B cell (primary cell): ENCODE measurements around the gene HSFX4. TPM values are rescaled to one million over a fixed set of nuclear protein-coding genes. Genes with fewer than 3 reads are reported as not detected.
"Not testable (repeated sequence)": the region's sequence is repeated elsewhere in the genome, so short reads cannot be mapped to it uniquely, and the experiment has no call there.

ENCODE experiments used
- ATAC-seq: fragments of 200-7000 bp; cut with Tn5 transposase; one replicate; pipeline ENCODE4 v1.10.0; 2021; ENCODE audit warnings: low read depth, mild to moderate bottlenecking, moderate number of reproducible peaks, moderate library complexity
- CTCF ChIA-PET: fragments of 350-600 bp; sonication (Branson Sonifier 250); formaldehyde crosslinking; loops from one replicate; lab custom pipeline; 2021; ENCODE audit warnings: antibody characterized with exemption, inconsistent platforms; lab: Charles Lee
- POLR2A ChIA-PET: fragments of 350-600 bp; sonication (Branson Sonifier 250); formaldehyde crosslinking; loops from one replicate; lab custom pipeline; 2021; ENCODE audit warnings: antibody characterized with exemption; lab: Charles Lee
- DNase-seq: peaks from one replicate; pipeline ENCODE4 v3.0.0; 2013
- H2AFZ ChIP-seq: 2 replicates; pipeline ENCODE4 v1.6.1; 2012; ENCODE audit warnings: mild to moderate bottlenecking, low read depth, low read length; ENCODE audit not compliant: insufficient read depth, poor library complexity, severe bottlenecking
- H3K27ac ChIP-seq, 2 donors: 1 replicate in 1 of 2; 2 replicates in 1 of 2; pipeline ENCODE4 v1.5.1; 2012 to 2013; ENCODE audit warnings: low read length in 2 of 2, mild to moderate bottlenecking in 2 of 2, moderate library complexity in 1 of 2
- H3K27me3 ChIP-seq, 4 experiments: fragments of 200-600 bp in 1 of 4; sonication (generic) in 1 of 4; replicated peaks in 1 of 4; 1 replicate in 2 of 4; 2 replicates in 2 of 4; pipeline versions ENCODE4 v1.6.1 to v1.7.0; 2013 to 2016; ENCODE audit warnings: low read length in 3 of 4, mild to moderate bottlenecking in 2 of 4, mixed read lengths in 1 of 4, moderate library complexity in 1 of 4; ENCODE audit not compliant: insufficient read depth in 4 of 4, control insufficient read depth in 3 of 4; ENCODE audit errors: control extremely low read depth in 1 of 4
- H3K36me3 ChIP-seq, 2 experiments: replicated peaks in 1 of 2; 1 replicate in 1 of 2; 2 replicates in 1 of 2; pipeline versions ENCODE4 v1.6.1 to v1.7.1; 2013; ENCODE audit warnings: low read length in 1 of 2; ENCODE audit not compliant: insufficient read depth in 2 of 2, control insufficient read depth in 1 of 2; ENCODE audit errors: control extremely low read depth in 1 of 2, extremely low read depth in 1 of 2
- H3K4me1 ChIP-seq, 2 donors: fragments of 200-600 bp in 1 of 2; sonication (generic) in 1 of 2; 1 replicate in 1 of 2; 2 replicates in 1 of 2; pipeline versions ENCODE4 v1.5.1 to v1.6.1; 2013 to 2017; ENCODE audit warnings: low read length in 2 of 2; ENCODE audit not compliant: control insufficient read depth in 2 of 2, insufficient read depth in 2 of 2
- H3K4me2 ChIP-seq: replicated peaks from 2 replicates; pipeline ENCODE3; 2012; ENCODE audit warnings: mild to moderate bottlenecking, low read depth, low read length; ENCODE audit not compliant: poor library complexity, severe bottlenecking
- H3K4me3 ChIP-seq, 5 experiments: fragments of 200-600 bp in 1 of 5; sonication (generic) in 1 of 5; 1 replicate in 3 of 5; 2 replicates in 2 of 5; pipeline versions ENCODE4 v1.5.1 to v1.7.0; 2011 to 2016; ENCODE audit warnings: low read length in 4 of 5, mild to moderate bottlenecking in 4 of 5, low read depth in 2 of 5, control low read depth in 1 of 5, moderate library complexity in 1 of 5; ENCODE audit not compliant: insufficient read depth in 1 of 5; ENCODE audit errors: control extremely low read depth in 1 of 5, extremely low read depth in 1 of 5
- H3K79me2 ChIP-seq: fragments of 200-600 bp; sonication (generic); one replicate; pipeline ENCODE4 v1.6.0; 2016; ENCODE audit warnings: low read length; ENCODE audit not compliant: control insufficient read depth, insufficient read depth
- H3K9ac ChIP-seq: fragments of 200-600 bp; sonication (generic); 2 replicates; pipeline ENCODE4 v1.6.1; 2017; ENCODE audit warnings: mild to moderate bottlenecking, low read length, moderate library complexity
- H3K9me3 ChIP-seq, 3 donors: one replicate each; pipeline versions ENCODE4 v1.6.1 to v1.7.1; 2013; ENCODE audit warnings: low read length in 2 of 3; ENCODE audit not compliant: control insufficient read depth in 2 of 3, insufficient read depth in 1 of 3; ENCODE audit errors: control extremely low read depth in 1 of 3
- H4K20me1 ChIP-seq: 2 replicates; pipeline ENCODE4 v1.6.0; 2012; ENCODE audit warnings: mild to moderate bottlenecking, low read length; ENCODE audit not compliant: insufficient read depth, control insufficient read depth, poor library complexity, severe bottlenecking
- H3K27ac Mint-ChIP-seq: one replicate; pipeline ENCODE4 v1.8.0; 2021; ENCODE audit warnings: mixed read lengths
- H3K27me3 Mint-ChIP-seq: one replicate; pipeline ENCODE4 v1.8.0; 2021; ENCODE audit warnings: mixed read lengths
- H3K4me1 Mint-ChIP-seq: one replicate; pipeline ENCODE4 v1.8.0; 2021; ENCODE audit warnings: mixed read lengths
- H3K4me3 Mint-ChIP-seq: one replicate; pipeline ENCODE4 v1.8.0; 2021; ENCODE audit warnings: mixed read lengths
- H3K9me3 Mint-ChIP-seq: one replicate; pipeline ENCODE4 v1.8.0; 2022; ENCODE audit warnings: mixed read lengths; ENCODE audit not compliant: insufficient read depth
- CTCF ChIP-seq: fragments of 200-600 bp; IDR thresholded peaks from one replicate; pipeline ENCODE4 v1.8.0; 2022; ENCODE audit warnings: antibody characterized with exemption, mild to moderate bottlenecking
- EZH2 ChIP-seq: IDR thresholded peaks from 2 replicates; pipeline ENCODE4 v1.6.1; 2012; ENCODE audit warnings: borderline replicate concordance, low read depth, mild to moderate bottlenecking, moderate library complexity, low read length; ENCODE audit not compliant: insufficient read depth, poor library complexity, severe bottlenecking
- WGBS: methylation state at CpG from one replicate; pipeline ENCODE4 v1.1.5; 2013; ENCODE audit warnings: missing lambda C conversion rate; ENCODE audit not compliant: insufficient coverage; 5-methylcytosine and 5-hydroxymethylcytosine counted together
- intact Hi-C: fragments of 100-400 bp; cut with micrococcal nuclease; formaldehyde crosslinking; loops from one replicate; pipeline ENCODE4 v1.10.0; 2022
- polyA plus RNA-seq: library from polyadenylated mRNA; depleted of rRNA; stranded (reverse); fragments of >200 nt; gene quantifications from 2 replicates; pipeline ENCODE4 v1.2.3, GENCODE V29; 2012
- total RNA-seq, 2 donors: library from RNA; stranded (reverse); fragments of 120-200 nt in 1 of 2; gene quantifications; 1 replicate in 1 of 2; 2 replicates in 1 of 2; pipeline versions ENCODE4 v1.2.3 to v1.2.4, GENCODE V29; 2013 to 2022

HSFX4 gene
- total and polyA plus RNA-seq, 2 donors (not counting 1 experiment from before 2014, with no cell fraction given) = not detected

GRCh38 chrX:149916745-149917392 is 12.5 kb upstream of the HSFX4 start:
- intact Hi-C loops = no loop called here
- Histone ChIP-seq H3K27me3 (no peaks in the 10 kb centered on the region), H3K27ac (no peak overlapping the region), H3K9me3 (no peaks in the 10 kb centered on the region), H3K9ac (no peak overlapping the region), H3K4me2 (no peak overlapping the region), H3K79me2 (no peaks in the 10 kb centered on the region), H2AFZ (no peak overlapping the region), H4K20me1 (no peaks in the 10 kb centered on the region), H3K4me1 (no peaks in the 10 kb centered on the region), H3K4me3 (no peak overlapping the region), H3K36me3 (no peaks in the 10 kb centered on the region)
- no peak for TF ChIP-seq CTCF
- no peak for TF ChIP-seq EZH2
- Mint-ChIP-seq H3K9me3 (no peaks in the 10 kb centered on the region), H3K4me1 (peaks cover 3% of the 10 kb centered on the region), H3K27me3 (no peaks in the 10 kb centered on the region), H3K27ac (no peak overlapping the region), H3K4me3 (no peak overlapping the region)
- ChIA-PET CTCF (no interaction called here), POLR2A (no interaction called here)
- ATAC-seq = peak; percentile 45
- WGBS = no CpG with 5 or more reads among the region's 3 CpGs
- DNase-seq = peak; percentile 16

GRCh38 chrX:149923836-149924235 is 5.5 kb upstream of the HSFX4 start:
- H3K9me3 Mint-ChIP-seq, H3K4me1 ChIP-seq, H3K9me3 ChIP-seq, H3K4me3 ChIP-seq, H3K4me2 ChIP-seq, H3K27me3 Mint-ChIP-seq, H2AFZ ChIP-seq, H3K27me3 ChIP-seq, H4K20me1 ChIP-seq, POLR2A ChIA-PET, H3K79me2 ChIP-seq, CTCF ChIA-PET, H3K4me3 Mint-ChIP-seq, ATAC-seq, H3K4me1 Mint-ChIP-seq, intact Hi-C loops, H3K9ac ChIP-seq, H3K36me3 ChIP-seq, DNase-seq, H3K27ac Mint-ChIP-seq, H3K27ac ChIP-seq: not testable (repeated sequence)
- WGBS = no CpG with 5 or more reads among the region's 4 CpGs

GRCh38 chrX:149924434-149924833 is 4.9 kb upstream of the HSFX4 start:
- POLR2A ChIA-PET, H2AFZ ChIP-seq, H3K4me2 ChIP-seq, H3K27ac Mint-ChIP-seq, H3K4me1 Mint-ChIP-seq, H3K9me3 ChIP-seq, H3K27me3 Mint-ChIP-seq, H3K4me3 Mint-ChIP-seq, H3K4me1 ChIP-seq, H3K79me2 ChIP-seq, H3K4me3 ChIP-seq, CTCF ChIA-PET, H3K27me3 ChIP-seq, DNase-seq, H3K27ac ChIP-seq, H3K9ac ChIP-seq, intact Hi-C loops, H3K9me3 Mint-ChIP-seq, H4K20me1 ChIP-seq, ATAC-seq, H3K36me3 ChIP-seq: not testable (repeated sequence)
- no CpG with 5 or more reads among the region's 5 CpGs for WGBS
